ENCODE measurements around the gene NME1. TPM values are rescaled to one million over a fixed set of nuclear protein-coding genes. Genes with fewer than 3 reads are reported as not detected.
A peak's percentile ranks its signal among the peaks of the same experiment; 100 is the strongest.

The NME1 gene
- total RNA-seq, 1 experiment from 2014 or later, result 345 TPM

DNA sequence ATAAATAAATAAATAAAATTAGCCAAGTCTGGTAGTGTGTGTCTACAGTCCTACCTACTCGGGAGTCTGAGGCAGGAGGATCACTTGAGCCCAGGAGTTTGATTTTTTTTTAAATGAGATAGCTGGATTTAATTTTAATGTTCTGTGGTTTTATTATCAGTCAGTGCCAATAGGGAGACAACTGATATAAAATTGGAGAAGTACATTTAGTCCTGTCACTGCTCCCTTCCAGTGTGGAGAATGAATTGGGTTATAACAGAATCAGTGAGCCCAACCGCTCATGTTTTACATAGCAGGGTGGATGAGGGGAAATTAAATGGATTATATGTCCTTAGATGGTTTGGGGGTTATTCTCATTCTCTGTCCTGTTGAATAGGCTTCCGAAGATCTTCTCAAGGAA is 6.2 kb downstream of the NME1 start:
- ChIA-PET CTCF (no interaction called here), POLR2A (no interaction called here)
- no peak for ATAC-seq
- DNase-seq (ENCODE audit: low read depth, low spot score), result no peak
- Histone ChIP-seq H3K27me3 (ENCODE audit: control insufficient read depth, insufficient read depth, low read length) (no peaks in the 10 kb centered on the region), H3K4me1 (ENCODE audit: control insufficient read depth, insufficient read depth, low read length) (peaks cover 9% of the 10 kb centered on the region; the same call in 1 of the 2 replicates), H3K9me3 (ENCODE audit: control insufficient read depth, insufficient read depth, low read depth, low read length) (no peaks in the 10 kb centered on the region), H3K4me3 (ENCODE audit: low read depth in 2 of 2, low read length in 2 of 2) (no peak overlapping the region), H3K36me3 (ENCODE audit: control insufficient read depth, insufficient read depth, low read length) (peaks cover 41% of the 10 kb centered on the region), H3K27ac (ENCODE audit: low read length) (no peak overlapping the region)
- intact Hi-C loops (cut with micrococcal nuclease; ENCODE audit: unreplicated experiment), result loop anchor here (10.0 kb wide), 1 partner anchor 305 kb away; no protein-coding TSS in a partner anchor
- no TSS peak for BruUV-seq (replicated peaks)
- in situ Hi-C loops (cut with HindIII; ENCODE audit: low pct_unique_long_range_greater_than_20kb, low sequenced_read_pairs), result no loop called here
- TF ChIP-seq, protein P1, sequence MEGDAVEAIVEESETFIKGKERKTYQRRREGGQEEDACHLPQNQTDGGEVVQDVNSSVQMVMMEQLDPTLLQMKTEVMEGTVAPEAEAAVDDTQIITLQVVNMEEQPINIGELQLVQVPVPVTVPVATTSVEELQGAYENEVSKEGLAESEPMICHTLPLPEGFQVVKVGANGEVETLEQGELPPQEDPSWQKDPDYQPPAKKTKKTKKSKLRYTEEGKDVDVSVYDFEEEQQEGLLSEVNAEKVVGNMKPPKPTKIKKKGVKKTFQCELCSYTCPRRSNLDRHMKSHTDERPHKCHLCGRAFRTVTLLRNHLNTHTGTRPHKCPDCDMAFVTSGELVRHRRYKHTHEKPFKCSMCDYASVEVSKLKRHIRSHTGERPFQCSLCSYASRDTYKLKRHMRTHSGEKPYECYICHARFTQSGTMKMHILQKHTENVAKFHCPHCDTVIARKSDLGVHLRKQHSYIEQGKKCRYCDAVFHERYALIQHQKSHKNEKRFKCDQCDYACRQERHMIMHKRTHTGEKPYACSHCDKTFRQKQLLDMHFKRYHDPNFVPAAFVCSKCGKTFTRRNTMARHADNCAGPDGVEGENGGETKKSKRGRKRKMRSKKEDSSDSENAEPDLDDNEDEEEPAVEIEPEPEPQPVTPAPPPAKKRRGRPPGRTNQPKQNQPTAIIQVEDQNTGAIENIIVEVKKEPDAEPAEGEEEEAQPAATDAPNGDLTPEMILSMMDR (IDR thresholded peaks at IDR 0.05), result no peak
- TF ChIP-seq SIN3A (IDR thresholded peaks at IDR 0.05; ENCODE audit: borderline replicate concordance, insufficient read depth, low read depth, low read length), result no peak
- TF ChIP-seq, protein P2, sequence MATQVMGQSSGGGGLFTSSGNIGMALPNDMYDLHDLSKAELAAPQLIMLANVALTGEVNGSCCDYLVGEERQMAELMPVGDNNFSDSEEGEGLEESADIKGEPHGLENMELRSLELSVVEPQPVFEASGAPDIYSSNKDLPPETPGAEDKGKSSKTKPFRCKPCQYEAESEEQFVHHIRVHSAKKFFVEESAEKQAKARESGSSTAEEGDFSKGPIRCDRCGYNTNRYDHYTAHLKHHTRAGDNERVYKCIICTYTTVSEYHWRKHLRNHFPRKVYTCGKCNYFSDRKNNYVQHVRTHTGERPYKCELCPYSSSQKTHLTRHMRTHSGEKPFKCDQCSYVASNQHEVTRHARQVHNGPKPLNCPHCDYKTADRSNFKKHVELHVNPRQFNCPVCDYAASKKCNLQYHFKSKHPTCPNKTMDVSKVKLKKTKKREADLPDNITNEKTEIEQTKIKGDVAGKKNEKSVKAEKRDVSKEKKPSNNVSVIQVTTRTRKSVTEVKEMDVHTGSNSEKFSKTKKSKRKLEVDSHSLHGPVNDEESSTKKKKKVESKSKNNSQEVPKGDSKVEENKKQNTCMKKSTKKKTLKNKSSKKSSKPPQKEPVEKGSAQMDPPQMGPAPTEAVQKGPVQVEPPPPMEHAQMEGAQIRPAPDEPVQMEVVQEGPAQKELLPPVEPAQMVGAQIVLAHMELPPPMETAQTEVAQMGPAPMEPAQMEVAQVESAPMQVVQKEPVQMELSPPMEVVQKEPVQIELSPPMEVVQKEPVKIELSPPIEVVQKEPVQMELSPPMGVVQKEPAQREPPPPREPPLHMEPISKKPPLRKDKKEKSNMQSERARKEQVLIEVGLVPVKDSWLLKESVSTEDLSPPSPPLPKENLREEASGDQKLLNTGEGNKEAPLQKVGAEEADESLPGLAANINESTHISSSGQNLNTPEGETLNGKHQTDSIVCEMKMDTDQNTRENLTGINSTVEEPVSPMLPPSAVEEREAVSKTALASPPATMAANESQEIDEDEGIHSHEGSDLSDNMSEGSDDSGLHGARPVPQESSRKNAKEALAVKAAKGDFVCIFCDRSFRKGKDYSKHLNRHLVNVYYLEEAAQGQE (IDR thresholded peaks at IDR 0.05; ENCODE audit: insufficient read depth in 1 of 2, low read depth in 2 of 2, low read length in 1 of 2), result no peak
- no peak for TF ChIP-seq TCF7L2 (IDR thresholded peaks at IDR 0.05; ENCODE audit: low read depth, low read length)
- no peak for TF ChIP-seq POLR2AphosphoS5 (IDR thresholded peaks at IDR 0.05; ENCODE audit: low read depth, low read length)

DNA sequence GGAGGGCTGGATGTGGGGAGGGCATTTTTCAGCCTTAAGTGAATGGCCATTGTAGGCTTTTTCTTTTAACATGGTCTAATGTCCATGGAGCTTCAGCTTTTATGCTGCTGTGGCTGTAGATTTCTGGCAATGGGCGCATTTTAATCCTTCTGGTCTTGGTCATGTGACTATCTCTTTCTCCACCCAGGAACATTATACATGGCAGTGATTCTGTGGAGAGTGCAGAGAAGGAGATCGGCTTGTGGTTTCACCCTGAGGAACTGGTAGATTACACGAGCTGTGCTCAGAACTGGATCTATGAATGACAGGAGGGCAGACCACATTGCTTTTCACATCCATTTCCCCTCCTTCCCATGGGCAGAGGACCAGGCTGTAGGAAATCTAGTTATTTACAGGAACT is 8.2 kb downstream of the NME1 start:
- ATAC-seq, result no peak
- no peak for TF ChIP-seq TCF7L2 (IDR thresholded peaks at IDR 0.05; ENCODE audit: low read depth, low read length)
- TF ChIP-seq, protein P1 (IDR thresholded peaks at IDR 0.05), result no peak
- TF ChIP-seq, protein P2 (IDR thresholded peaks at IDR 0.05; ENCODE audit: insufficient read depth in 1 of 2, low read depth in 2 of 2, low read length in 1 of 2), result no peak
- TF ChIP-seq SIN3A (IDR thresholded peaks at IDR 0.05; ENCODE audit: borderline replicate concordance, insufficient read depth, low read depth, low read length), result no peak
- TF ChIP-seq POLR2AphosphoS5 (IDR thresholded peaks at IDR 0.05; ENCODE audit: low read depth, low read length), result no peak
- ChIA-PET CTCF (no interaction called here), POLR2A (no interaction called here)
- TSS peak; percentile 37 for BruUV-seq (replicated peaks)
- intact Hi-C loops (cut with micrococcal nuclease; ENCODE audit: unreplicated experiment), result no loop called here
- H3K4me1 ChIP-seq (ENCODE audit: control insufficient read depth, insufficient read depth, low read length), result peaks cover 11% of the 10 kb centered on the region
- no peak for DNase-seq (ENCODE audit: low read depth, low spot score)
- H3K4me3 ChIP-seq (ENCODE audit: low read depth in 2 of 2, low read length in 2 of 2), result no peak overlapping the region
- peaks cover 30% of the 10 kb centered on the region for H3K36me3 ChIP-seq (ENCODE audit: control insufficient read depth, insufficient read depth, low read length)
- no peaks in the 10 kb centered on the region for H3K9me3 ChIP-seq (ENCODE audit: control insufficient read depth, insufficient read depth, low read depth, low read length)
- no peaks in the 10 kb centered on the region for H3K27me3 ChIP-seq (ENCODE audit: control insufficient read depth, insufficient read depth, low read length)
- in situ Hi-C loops (cut with HindIII; ENCODE audit: low pct_unique_long_range_greater_than_20kb, low sequenced_read_pairs), result no loop called here
- no peak overlapping the region for H3K27ac ChIP-seq (ENCODE audit: low read length)

Data from Panc1 (cell line).